Adrenal gland (tissue), 12 donors: Measurements from ENCODE around the gene RALY. TPM values are rescaled to one million over a fixed set of nuclear protein-coding genes. Genes with fewer than 3 reads are reported as not detected.
A peak's percentile ranks its signal among the peaks of the same experiment; 100 is the strongest.

ENCODE experiments used
- DNase-seq, 7 donors: peaks; one replicate each; pipeline ENCODE4 v3.0.0-alpha.2; 2019 to 2020
- H3K27ac ChIP-seq, 5 donors: fragments of 200-600 bp; sonication (generic) in 4 of 5; 1 replicate in 3 of 5; 2 replicates in 2 of 5; pipeline versions ENCODE4 v1.5.1 to v1.8.0; 2016 to 2020; ENCODE audit warnings: mild to moderate bottlenecking in 1 of 5
- H3K27me3 ChIP-seq: fragments of 200-600 bp; 2 replicates; pipeline ENCODE4 v1.8.0; 2021
- H3K36me3 ChIP-seq, 2 donors: fragments of 200-600 bp; replicated peaks in 1 of 2; 1 replicate in 1 of 2; 2 replicates in 1 of 2; pipeline versions ENCODE4 v1.5.1 to v1.8.0; 2018 to 2022
- H3K4me1 ChIP-seq, 2 donors: fragments of 200-600 bp; replicated peaks in 1 of 2; 1 replicate in 1 of 2; 2 replicates in 1 of 2; pipeline versions ENCODE4 v1.5.1 to v1.8.0; 2018 to 2021
- H3K4me3 ChIP-seq, 4 donors: fragments of 200-600 bp; sonication (generic) in 3 of 4; one replicate each; pipeline ENCODE4 v1.5.1; 2016 to 2018
- H3K9me3 ChIP-seq, 3 donors: fragments of 200-600 bp; sonication (generic) in 1 of 3; replicated peaks in 1 of 3; 1 replicate in 2 of 3; 2 replicates in 1 of 3; pipeline versions ENCODE4 v1.5.1 to v1.8.0; 2016 to 2021
- CTCF ChIP-seq, 6 experiments: fragments of 450-650 bp in 4 of 6; fragments of 200-600 bp in 2 of 6; sonication (generic) in 1 of 6; IDR thresholded peaks; 1 replicate in 5 of 6; 2 replicates in 1 of 6; pipeline versions ENCODE4 v1.5.1 to v1.8.0; 2016 to 2021; ENCODE audit warnings: antibody characterized with exemption in 6 of 6, mild to moderate bottlenecking in 2 of 6, moderate library complexity in 1 of 6
- POLR2A ChIP-seq, 2 donors: fragments of 450-650 bp; IDR thresholded peaks; one replicate each; pipeline ENCODE4 v1.6.1; 2017; ENCODE audit warnings: antibody characterized with exemption in 2 of 2, mild to moderate bottlenecking in 2 of 2, moderate library complexity in 1 of 2
- WGBS, 4 donors: extraction: QIAGEN DNeasy Blood & Tissue Kit in 2 of 4; methylation state at CpG; one replicate each; pipeline versions ENCODE4 v1.1.5 to v1.1.7; 2013 to 2017; 5-methylcytosine and 5-hydroxymethylcytosine counted together
- intact Hi-C, 2 donors: fragments of 100-400 bp; cut with DNase I; formaldehyde crosslinking; loops; one replicate each; pipeline versions ENCODE4 v1.14.1 to v1.15.0; 2022 to 2023
- polyA plus RNA-seq, 3 donors: library from polyadenylated mRNA; stranded (reverse); fragments of 200-250 nt in 2 of 3; fragments of 350-450 nt in 1 of 3; fragmentation: Illumina TruSeq in 1 of 3; extraction: RNeasy Lipid Tissue Mini Kit (QIAGEN cat#74804) in 1 of 3; gene quantifications; one replicate each; pipeline ENCODE4 v1.2.3, GENCODE V29; 2013 to 2014
- total RNA-seq, 9 donors: library from RNA; depleted of rRNA in 4 of 9; stranded (reverse); fragments of >200 nt in 4 of 9; fragments of 120-200 nt in 1 of 9; fragmentation: NEBNext Ultra II Directional in 1 of 9; extraction: Animal tissue kit (Norgen Biotek cat#: 25700) in 1 of 9; gene quantifications; one replicate each; pipeline versions ENCODE4 v1.1.0 to v1.2.4, GENCODE V29; 2013 to 2023
- donor health status: healthy with polysubstance abuse.
- donor health status: Bipolar disorder and iron deficiency.
- donor health status: DM: yes; HTN: yes; CAD: no.
- donor health status: DM: no; HTN: no; CAD: no.
- donor health status: DM: no; HTN: no; CAD: no.
- donor health status: DM: yes; HTN: yes; CAD: no.

The RALY gene
- total and polyA plus RNA-seq, 12 donors = 30.0 to 128 (median 78.1) TPM

- Histone ChIP-seq H3K27me3 (no peaks in the 10 kb centered on the region), H3K36me3 (no peaks in the 10 kb centered on the region), H3K9me3 (no peaks in the 10 kb centered on the region), H3K27ac (no peak overlapping the region), H3K4me1 (peaks cover 11 to 46% of the 10 kb centered on the region in 2 donors), H3K4me3 (no peak overlapping the region)
- intact Hi-C loops = no loop called here
- no peak for DNase-seq
- TF ChIP-seq CTCF (IDR thresholded peaks at IDR 0.05) (no peak), POLR2A (IDR thresholded peaks at IDR 0.05) (no peak)
- WGBS, 4 donors = 83 to 96% (median 92%) methylated on average over 4 of the region's 4 CpGs
These were observed 47.5 kb downstream of the RALY start for GRCh38 chr20:34041226-34041625.

- H3K36me3 ChIP-seq = no peaks in the 10 kb centered on the region
- no peak overlapping the region for H3K27ac ChIP-seq
- no peak for TF ChIP-seq POLR2A (IDR thresholded peaks at IDR 0.05)
- no peak for TF ChIP-seq CTCF (IDR thresholded peaks at IDR 0.05)
- DNase-seq = no peak
- intact Hi-C loops = no loop called here
- H3K9me3 ChIP-seq = no peaks in the 10 kb centered on the region
- 50 to 63% (median 59%) methylated on average over 4 of the region's 4 CpGs for WGBS, 4 donors
- no peaks in the 10 kb centered on the region for H3K27me3 ChIP-seq
- H3K4me3 ChIP-seq = no peak overlapping the region
- H3K4me1 ChIP-seq = peaks cover 11 to 37% of the 10 kb centered on the region in 2 donors
These were observed 48.6 kb downstream of the RALY start for GRCh38 chr20:34042262-34042661.

GRCh38 chr20:34043025-34043424 is 49.3 kb downstream of the RALY start:
- H3K4me3 ChIP-seq = no peak overlapping the region
- H3K27me3 ChIP-seq = no peaks in the 10 kb centered on the region
- no peaks in the 10 kb centered on the region for H3K36me3 ChIP-seq
- TF ChIP-seq POLR2A (IDR thresholded peaks at IDR 0.05) (no peak), CTCF (IDR thresholded peaks at IDR 0.05) (no peak)
- no peaks in the 10 kb centered on the region for H3K9me3 ChIP-seq
- no peak overlapping the region for H3K27ac ChIP-seq
- peaks cover 11 to 32% of the 10 kb centered on the region in 2 donors for H3K4me1 ChIP-seq
- intact Hi-C loops = no loop called here
- DNase-seq = no peak

GRCh38 chr20:34045294-34045693 is 51.6 kb downstream of the RALY start:
- TF ChIP-seq CTCF (IDR thresholded peaks at IDR 0.05) (no peak), POLR2A (IDR thresholded peaks at IDR 0.05) (no peak)
- no peaks in the 10 kb centered on the region for H3K27me3 ChIP-seq
- H3K9me3 ChIP-seq = no peaks in the 10 kb centered on the region
- no peak overlapping the region for H3K4me3 ChIP-seq
- peak; percentile 32 to 65 (median 48) for DNase-seq
- H3K27ac ChIP-seq = no peak overlapping the region
- intact Hi-C loops = no loop called here
- H3K4me1 ChIP-seq = peaks cover 11 to 32% of the 10 kb centered on the region in 2 donors
- 2 to 12% (median 9%) methylated on average over 2 of the region's 2 CpGs for WGBS, 4 donors
- no peaks in the 10 kb centered on the region for H3K36me3 ChIP-seq
